PC-3 (cell line): ENCODE data around the gene TRMT112.

ENCODE experiments used
- EZH2phosphoT487 ChIP-seq: fragments of 300-600 bp; sonication (generic); IDR thresholded peaks from 2 replicates; pipeline ENCODE4 v1.6.1; 2018; ENCODE audit warnings: mild to moderate bottlenecking, antibody characterized with exemption, low read length, borderline replicate concordance
- TF ChIP-seq, protein P1 (sequence below): fragments of 300-600 bp; sonication (generic); conservative IDR thresholded peaks from 2 replicates; pipeline ENCODE4 v1.5.1; 2017; ENCODE audit warnings: antibody characterized with exemption, low read depth, mild to moderate bottlenecking, low read length

- no peak for TF ChIP-seq EZH2phosphoT487
- TF ChIP-seq, protein P1, sequence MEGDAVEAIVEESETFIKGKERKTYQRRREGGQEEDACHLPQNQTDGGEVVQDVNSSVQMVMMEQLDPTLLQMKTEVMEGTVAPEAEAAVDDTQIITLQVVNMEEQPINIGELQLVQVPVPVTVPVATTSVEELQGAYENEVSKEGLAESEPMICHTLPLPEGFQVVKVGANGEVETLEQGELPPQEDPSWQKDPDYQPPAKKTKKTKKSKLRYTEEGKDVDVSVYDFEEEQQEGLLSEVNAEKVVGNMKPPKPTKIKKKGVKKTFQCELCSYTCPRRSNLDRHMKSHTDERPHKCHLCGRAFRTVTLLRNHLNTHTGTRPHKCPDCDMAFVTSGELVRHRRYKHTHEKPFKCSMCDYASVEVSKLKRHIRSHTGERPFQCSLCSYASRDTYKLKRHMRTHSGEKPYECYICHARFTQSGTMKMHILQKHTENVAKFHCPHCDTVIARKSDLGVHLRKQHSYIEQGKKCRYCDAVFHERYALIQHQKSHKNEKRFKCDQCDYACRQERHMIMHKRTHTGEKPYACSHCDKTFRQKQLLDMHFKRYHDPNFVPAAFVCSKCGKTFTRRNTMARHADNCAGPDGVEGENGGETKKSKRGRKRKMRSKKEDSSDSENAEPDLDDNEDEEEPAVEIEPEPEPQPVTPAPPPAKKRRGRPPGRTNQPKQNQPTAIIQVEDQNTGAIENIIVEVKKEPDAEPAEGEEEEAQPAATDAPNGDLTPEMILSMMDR = peak; percentile 63
Measured at GRCh38 chr11:64305691-64306562, 11.4 kb downstream of the TRMT112 start.
